GM18526 (cell line): ENCODE data around the gene PITPNC1.

ENCODE experiments used
- POLR2A ChIP-seq: IDR thresholded peaks from 3 replicates; pipeline ENCODE4 v1.6.1; 2011; ENCODE audit not compliant: insufficient read length; ENCODE audit errors: extremely low read depth

PITPNC1 gene

GRCh38 chr17:67635681-67636080 lies 258.6 kb downstream of the PITPNC1 start:
- TF ChIP-seq POLR2A: no peak

- TF ChIP-seq POLR2A: no peak
Measured at GRCh38 chr17:67636312-67636711, 259.2 kb downstream of the PITPNC1 start.

GRCh38 chr17:67636834-67637520 lies 259.9 kb downstream of the PITPNC1 start:
- no peak for TF ChIP-seq POLR2A

GRCh38 chr17:67637901-67638641 lies 261.0 kb downstream of the PITPNC1 start:
- TF ChIP-seq POLR2A: no peak

GRCh38 chr17:67638871-67639270 lies 261.8 kb downstream of the PITPNC1 start:
- no peak for TF ChIP-seq POLR2A

GRCh38 chr17:67639555-67639954 lies 262.5 kb downstream of the PITPNC1 start:
- TF ChIP-seq POLR2A: no peak

- TF ChIP-seq POLR2A: no peak
Measured at GRCh38 chr17:67639979-67640378, 262.9 kb downstream of the PITPNC1 start.

GRCh38 chr17:67642488-67642887 lies 265.4 kb downstream of the PITPNC1 start:
- TF ChIP-seq POLR2A: no peak

GRCh38 chr17:67644061-67644460 lies 267.0 kb downstream of the PITPNC1 start:
- no peak for TF ChIP-seq POLR2A

GRCh38 chr17:67646472-67646871 lies 269.4 kb downstream of the PITPNC1 start:
- no peak for TF ChIP-seq POLR2A

- TF ChIP-seq POLR2A: no peak
Measured at GRCh38 chr17:67647482-67647881, 270.4 kb downstream of the PITPNC1 start.

- TF ChIP-seq POLR2A: no peak
Measured at GRCh38 chr17:67648032-67648905, 271.2 kb downstream of the PITPNC1 start.

- no peak for TF ChIP-seq POLR2A
Measured at GRCh38 chr17:67649891-67650290, 272.8 kb downstream of the PITPNC1 start.

GRCh38 chr17:67652433-67652832 lies 275.4 kb downstream of the PITPNC1 start:
- no peak for TF ChIP-seq POLR2A

GRCh38 chr17:67655478-67656148 lies 278.5 kb downstream of the PITPNC1 start:
- TF ChIP-seq POLR2A: no peak
